OCI-LY3 (cell line): ENCODE measurements around the gene S100A16.

Experiments used
- EZH2phosphoT487 ChIP-seq: fragments of 200-600 bp; shearing (Covaris generic); IDR thresholded peaks from 2 replicates; pipeline ENCODE4 v1.6.1; 2018; ENCODE audit warnings: antibody characterized with exemption, mixed run types, low read depth
- TF ChIP-seq, protein P1 (sequence below): fragments of 200-600, 300-600 bp; sonication (generic); IDR thresholded peaks from 2 replicates; pipeline ENCODE4 v1.5.1; 2014; ENCODE audit warnings: antibody characterized with exemption, low read length, low read depth

DNA sequence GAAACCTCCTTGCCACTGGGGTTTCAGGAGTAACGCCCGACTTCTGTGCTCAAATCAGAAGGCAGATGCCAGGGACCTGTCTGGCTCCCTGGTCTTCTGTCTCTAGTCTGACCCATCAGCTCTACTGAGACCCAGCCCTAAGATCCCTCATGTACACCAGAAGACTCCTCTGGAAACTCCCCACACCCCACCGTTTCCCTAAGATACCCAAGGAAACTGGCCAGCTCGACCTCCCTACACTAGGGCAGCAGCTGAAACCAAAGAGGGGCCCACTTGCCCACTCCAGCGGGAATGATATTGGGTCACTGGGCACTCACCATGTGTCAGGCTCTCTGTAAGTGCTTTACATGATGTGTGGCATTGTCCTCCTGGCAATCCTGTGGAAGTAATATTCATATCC is 469 bp upstream of the S100A16 start:
- TF ChIP-seq, protein P1, sequence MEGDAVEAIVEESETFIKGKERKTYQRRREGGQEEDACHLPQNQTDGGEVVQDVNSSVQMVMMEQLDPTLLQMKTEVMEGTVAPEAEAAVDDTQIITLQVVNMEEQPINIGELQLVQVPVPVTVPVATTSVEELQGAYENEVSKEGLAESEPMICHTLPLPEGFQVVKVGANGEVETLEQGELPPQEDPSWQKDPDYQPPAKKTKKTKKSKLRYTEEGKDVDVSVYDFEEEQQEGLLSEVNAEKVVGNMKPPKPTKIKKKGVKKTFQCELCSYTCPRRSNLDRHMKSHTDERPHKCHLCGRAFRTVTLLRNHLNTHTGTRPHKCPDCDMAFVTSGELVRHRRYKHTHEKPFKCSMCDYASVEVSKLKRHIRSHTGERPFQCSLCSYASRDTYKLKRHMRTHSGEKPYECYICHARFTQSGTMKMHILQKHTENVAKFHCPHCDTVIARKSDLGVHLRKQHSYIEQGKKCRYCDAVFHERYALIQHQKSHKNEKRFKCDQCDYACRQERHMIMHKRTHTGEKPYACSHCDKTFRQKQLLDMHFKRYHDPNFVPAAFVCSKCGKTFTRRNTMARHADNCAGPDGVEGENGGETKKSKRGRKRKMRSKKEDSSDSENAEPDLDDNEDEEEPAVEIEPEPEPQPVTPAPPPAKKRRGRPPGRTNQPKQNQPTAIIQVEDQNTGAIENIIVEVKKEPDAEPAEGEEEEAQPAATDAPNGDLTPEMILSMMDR: no peak
- no peak for TF ChIP-seq EZH2phosphoT487
